Stimulated activated CD4-positive, alpha-beta T cell treated with anti-CD3 and anti-CD28 coated beads, Interleukin-1b, Interleukin-23, amount 100 ng/mL, for 48 hours (primary cell): ENCODE measurements around the gene AACS.
"Not testable (repeated sequence)": the region's sequence is repeated elsewhere in the genome, so short reads cannot be mapped to it uniquely, and the experiment has no call there.

ENCODE experiments used
- DNase-seq: peaks from one replicate; pipeline ENCODE4 v3.0.0-alpha.2; 2020

The AACS gene

DNA sequence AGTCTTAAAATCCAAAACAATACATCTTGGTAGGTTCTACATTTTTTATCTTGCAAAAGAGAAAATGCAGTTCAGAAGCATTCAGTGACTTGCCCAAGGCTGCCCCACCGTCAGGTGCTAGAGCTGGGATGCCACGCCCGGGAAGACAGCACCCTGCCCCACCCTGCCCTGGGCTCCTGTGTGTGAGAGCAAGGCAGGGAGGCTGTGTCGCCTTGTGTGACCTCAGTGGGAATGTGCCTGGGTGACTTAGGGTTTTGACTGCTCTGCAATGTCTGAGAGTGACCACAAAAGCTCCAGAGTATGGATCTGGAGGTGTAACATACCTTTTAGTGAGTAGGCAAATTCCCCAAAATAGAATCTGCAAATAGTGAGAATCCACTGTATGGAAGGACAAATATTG is 60.0 kb downstream of the AACS start:
- no peak for DNase-seq

DNA sequence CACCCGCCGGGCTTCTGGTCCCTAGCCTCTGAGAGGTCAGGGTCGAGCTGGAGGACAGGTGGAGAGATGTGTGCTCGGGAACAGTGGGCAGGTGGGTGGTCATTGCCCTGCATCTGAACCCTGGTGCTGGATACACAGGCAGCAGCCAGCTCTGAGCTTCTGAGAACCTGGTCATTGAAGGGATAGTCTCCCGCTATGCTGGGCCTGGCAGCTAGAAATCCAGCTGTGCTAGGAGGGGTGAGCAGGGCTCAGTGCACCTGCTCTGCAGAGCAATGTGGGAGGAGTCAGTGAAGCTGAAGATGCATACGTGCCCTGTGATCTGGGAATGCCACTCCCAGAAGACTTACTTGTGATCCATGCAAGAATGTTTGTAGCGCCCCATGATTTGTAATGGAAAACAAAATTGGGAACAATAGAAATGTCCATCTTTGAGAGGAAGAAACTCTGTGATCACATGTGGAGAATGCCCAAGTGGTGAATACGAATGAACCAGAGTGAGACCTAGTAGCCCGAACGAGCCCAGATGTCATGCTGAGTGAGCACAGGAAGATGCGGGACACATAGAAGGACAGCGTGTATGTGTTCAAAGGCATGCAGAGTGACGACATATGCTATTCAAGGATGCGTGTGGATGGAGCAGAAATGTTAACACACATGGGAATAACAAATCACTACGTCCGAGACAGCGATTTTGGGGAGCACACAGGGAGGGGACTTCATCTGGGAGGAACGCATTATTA is 63.4 kb downstream of the AACS start:
- no peak for DNase-seq

DNA sequence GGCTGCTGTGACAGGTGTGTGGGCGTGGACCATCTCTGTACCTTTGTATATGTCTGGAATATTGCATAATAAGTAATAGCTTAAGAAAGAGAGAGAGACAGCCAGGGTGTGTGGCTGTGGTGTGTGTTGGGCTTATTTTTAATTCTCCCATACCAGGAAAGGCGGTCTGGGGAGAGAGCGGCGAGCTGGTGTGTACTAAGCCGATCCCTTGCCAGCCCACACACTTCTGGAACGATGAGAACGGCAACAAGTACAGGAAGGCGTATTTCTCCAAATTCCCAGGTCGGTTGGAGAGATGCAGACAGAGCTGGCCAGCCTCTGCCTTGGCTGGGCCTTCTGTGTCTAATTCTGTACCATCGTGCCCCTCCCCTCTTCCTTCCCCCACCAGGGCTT is 63.9 kb downstream of the AACS start:
- no peak for DNase-seq

DNA sequence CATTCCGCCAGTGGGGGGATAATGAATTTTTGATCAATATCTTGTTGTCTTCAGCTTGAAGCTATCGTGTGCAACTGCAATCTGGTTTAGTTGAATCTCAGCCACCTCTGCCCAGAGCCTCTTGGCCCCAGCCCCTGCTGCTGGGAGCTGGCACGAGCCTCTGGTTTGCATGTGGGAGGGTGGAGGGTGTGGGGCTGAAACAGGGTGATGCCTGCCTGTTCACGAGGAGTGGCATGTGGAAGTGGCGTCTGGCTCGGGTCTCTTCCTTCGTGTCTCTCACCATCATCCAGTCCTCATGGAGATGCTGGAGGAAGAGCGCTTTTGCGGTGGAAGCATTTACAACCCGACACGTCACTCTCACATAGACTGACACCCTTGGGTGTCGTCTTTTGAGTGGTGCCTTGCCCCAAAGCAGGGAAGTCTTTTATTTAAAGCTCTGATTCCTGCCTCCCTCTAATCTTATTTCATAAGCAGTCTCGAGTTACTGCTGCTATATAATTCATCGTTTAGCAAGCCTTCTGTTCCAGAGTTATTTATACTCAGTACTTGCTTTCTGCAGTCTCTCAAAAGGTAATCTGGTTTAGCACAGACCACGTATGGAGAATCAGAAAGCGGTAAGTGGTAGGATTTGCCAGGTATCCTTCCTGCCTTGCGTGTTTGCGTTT is 64.5 kb downstream of the AACS start:
- no peak for DNase-seq

DNA sequence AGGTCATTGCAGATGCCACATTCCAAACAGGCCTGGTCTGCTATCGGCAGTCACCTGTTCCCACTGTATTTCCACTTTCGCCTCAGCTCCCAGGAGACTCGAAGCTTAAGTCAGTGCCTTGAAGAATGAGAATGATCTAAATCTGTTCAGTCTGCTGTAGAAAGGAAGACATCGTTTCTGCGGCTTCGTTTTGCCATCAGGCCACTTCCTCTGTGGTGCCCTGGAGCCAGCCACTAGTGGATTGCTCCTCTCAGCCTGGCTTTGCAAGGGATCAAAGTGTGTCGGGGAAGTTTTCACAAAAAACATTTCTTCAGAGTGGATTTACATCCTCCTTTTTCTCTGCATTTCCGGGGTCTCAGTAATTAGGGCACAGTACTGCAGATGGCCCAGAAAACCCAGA is 66.7 kb downstream of the AACS start:
- DNase-seq = no peak

DNA sequence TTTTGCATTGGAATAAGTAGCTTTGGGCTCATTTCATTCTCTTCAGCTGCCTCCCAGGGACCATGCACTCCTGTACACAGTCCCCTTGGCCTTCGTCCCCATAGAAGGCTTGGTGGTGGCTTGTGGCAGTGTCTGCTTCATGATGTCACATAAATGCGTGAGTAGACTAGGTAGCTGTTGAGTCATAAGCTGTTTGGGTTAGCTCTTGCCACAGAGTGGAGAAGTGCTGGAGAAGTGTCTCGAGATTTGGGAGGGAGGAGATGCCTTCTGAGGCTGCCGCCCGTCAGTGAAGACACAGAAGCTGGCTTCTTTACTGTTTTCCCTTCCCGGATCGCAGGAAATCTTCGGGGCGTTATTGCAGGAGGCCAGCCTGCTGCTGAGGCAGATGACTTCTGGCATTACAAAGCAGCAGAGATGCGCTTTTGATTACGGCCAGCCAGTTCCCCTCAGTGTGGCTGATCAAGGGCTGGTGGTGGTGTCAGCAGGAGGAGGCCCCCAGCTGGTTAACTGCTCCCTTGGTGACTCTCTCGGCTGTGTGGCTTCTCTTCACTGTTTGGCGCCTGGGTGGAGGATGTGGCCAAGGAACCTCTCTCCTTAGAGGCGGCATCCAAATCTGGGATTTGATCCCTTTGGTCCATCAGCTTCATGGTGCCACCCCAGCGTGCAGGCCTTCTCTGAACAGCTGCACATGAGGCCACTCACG is 67.6 kb downstream of the AACS start:
- DNase-seq = no peak

DNA sequence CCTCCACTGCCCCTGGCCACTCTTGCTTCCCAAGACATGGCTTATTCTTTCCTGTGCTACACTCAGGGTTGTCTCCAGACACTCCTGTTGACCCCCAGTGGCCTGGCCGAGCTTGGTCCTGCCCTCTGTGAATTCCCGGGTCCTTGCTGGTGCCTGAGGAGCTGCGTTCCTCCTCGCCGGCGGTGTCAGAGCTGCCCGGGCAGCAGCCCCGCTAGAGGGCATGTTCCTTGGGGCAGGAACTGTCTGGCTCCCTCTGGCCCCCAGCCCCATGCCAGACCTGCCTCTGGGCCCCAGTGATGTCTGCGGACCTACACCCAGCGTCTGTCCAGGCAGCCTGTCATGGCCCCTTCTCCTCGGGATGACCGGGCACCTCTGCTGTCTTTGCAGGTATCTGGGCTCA is 68.4 kb downstream of the AACS start:
- no peak for DNase-seq

DNA sequence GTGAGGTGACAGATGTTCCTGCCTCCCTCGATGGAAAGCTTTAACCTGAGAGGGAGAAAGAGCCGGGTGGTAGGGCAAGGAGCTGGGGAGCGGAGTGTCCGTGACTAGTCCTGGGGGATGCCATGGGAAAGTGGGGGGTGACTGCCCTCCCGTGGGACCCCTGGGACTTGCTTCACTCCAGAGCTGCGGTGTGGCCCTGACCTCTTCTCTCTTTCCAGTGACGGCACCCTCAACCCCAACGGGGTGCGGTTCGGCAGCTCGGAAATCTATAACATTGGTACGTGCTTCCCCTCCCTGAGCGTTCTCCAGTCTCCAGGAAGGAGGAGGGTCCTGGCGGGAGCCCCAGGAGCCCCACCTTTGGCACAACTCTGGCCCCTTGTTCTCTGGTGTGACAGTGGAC is 69.3 kb downstream of the AACS start:
- no peak for DNase-seq

DNA sequence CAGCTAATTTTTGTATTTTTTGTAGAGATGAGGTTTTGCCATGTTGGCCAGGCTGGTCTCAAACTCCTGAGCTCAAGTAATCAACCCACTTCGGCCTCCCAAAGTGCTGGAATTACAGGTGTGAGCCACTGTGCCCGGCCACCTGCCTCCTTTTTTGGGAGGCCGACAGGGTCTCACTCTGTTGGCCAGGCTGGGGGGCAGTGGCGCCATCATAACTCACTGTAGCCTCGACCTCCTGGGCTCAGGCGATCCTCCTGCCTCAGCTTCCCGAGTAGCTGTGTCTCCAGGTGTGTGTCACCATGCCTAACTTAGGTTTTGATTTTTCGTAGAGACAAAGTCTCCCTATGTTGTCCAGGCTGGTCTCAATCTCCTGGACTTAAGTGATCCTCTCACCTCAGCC is 70.7 kb downstream of the AACS start:
- DNase-seq = no peak

DNA sequence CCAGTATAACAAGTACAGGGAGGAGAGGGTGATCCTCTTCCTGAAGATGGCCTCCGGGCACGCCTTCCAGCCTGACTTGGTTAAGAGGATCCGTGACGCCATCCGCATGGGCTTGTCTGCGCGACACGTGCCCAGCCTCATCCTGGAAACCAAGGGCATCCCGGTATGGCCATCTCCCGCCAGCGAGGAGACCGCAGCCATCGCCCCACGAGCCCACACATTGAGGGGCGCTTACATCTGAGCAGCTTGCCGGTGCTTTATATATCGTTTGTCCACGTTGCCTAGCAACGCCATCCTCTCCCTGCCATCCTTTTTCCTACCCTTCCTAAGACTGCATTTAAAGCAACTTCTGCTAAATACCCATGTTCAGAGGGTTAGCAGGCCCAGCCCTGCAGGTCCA is 71.5 kb downstream of the AACS start:
- DNase-seq = no peak

DNA sequence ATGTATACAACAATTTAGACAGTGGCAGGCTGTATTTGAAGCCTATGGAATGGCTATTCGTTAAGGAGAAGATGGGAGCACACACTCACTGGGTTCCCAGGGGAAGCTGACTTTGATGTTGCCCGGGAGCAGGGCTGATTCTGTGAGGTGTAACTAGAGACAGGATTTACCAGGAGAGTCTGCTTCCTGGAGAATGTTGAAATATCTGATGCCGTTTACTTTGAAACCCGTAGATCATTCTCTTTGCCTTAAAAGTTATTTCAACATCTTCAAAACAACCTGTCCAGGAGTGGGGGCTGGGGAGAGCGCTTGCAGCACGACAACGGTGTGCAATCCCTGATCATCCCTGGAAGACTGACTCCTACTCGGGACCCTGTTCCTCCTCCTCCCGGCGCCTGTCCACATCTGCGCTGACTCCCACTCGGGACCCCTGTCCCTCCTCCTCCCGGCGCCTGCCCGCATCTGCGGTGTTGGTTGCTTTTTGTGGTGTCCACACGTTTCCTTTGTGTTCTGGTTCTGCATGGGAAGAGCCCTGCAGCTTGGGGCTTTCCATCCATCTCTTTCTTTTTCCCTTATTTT is 72.6 kb downstream of the AACS start:
- no peak for DNase-seq

DNA sequence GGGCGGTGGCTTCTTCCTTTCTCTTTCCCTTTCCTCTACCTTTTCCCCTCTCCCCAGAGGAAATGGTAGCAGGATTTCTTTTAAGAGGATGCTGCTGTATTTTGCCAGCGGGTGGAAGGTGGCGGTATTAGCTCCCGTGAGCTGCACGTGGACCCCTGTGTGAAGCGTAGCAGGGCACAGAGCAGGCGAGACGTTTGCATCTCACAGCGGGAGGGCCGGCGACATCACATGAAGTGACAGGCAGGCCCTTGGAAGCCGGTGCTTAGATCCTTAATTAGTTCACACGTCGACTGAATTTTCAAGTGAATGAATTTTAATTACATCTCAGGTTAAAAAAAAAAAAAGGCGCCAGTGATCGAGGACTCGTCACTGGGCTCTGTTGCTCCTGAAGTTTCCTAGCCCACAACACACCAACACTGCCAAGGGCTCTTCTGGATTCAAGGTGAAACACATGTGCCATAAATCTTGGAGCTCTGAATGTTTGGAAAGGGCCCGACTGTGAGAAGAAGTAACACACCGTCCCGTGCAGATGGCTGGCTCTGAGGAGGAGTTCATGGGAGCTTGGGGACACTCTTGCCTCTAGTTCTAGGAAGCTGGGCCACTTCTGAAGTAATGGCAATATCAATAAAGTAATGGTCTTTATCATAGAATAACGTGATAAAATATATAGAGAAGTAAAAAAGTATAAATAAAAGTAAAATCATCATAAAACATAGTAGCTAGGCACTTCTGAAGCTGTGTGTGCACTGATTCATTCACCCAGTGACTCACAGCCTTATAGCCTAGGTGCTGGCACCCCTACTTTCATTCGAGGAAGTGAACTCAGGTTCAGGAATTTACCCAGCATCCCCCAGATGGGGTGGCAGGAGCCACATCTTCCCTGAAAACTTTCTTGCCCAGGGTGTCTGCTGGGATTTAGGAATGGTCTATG is 75.3 kb downstream of the AACS start:
- DNase-seq = no peak

DNA sequence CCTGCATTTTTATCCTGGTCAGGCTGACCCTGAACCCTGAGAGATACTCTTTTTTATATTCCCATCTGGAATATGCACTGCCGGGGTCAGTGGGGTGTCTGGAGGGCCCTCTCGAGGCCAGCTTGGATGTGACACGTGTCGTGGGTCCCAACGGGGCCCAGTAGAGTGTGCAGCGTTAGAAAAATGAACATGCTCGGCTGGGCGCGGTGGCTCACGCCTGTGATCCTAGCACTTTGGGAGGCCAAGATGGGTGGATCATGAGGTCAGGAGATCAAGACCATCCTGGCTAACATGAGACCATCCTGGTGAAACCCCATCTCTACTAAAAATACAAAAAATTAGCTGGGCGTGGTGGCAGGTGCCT is 76.0 kb downstream of the AACS start:
- DNase-seq = not testable (repeated sequence)

DNA sequence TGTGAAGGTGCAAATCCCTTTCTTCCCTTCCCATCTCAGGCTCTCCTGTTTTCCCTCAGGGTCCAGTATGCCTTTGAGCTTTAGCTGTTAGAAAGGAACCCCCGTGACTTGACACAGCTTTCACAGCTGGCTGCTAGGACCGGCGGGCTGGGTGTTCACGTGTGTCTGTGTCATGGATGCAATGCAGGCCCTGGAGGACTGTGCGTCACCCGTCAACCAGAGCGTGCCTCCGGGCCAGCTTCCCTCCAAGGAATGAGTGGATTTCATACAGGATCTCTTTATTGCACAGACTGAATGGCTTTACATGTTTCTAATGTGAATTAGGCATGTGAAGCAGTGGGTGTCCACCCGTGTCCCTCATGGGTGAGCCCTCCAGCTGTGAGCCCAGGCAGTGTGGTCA is 77.4 kb downstream of the AACS start:
- DNase-seq = no peak

DNA sequence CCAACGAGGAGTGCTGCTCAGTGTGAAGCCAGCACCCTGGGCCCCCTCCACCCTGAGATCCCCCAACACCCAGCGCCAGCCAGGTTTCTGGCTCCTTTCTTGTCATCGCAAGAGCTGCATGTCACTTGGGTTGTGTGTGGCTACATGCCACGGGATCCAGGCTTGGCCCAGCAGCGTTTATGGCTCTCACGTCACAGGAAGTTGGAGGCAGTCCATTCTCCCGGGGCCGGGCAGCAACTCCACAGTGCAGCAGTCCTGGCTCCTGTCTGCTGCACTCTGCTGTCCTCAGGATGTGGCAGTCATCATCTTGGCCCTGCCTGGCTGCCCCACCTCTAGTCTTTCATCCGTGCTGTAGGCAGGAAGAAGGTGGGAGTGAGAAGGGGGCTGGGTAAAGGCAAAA is 78.3 kb downstream of the AACS start:
- no peak for DNase-seq

DNA sequence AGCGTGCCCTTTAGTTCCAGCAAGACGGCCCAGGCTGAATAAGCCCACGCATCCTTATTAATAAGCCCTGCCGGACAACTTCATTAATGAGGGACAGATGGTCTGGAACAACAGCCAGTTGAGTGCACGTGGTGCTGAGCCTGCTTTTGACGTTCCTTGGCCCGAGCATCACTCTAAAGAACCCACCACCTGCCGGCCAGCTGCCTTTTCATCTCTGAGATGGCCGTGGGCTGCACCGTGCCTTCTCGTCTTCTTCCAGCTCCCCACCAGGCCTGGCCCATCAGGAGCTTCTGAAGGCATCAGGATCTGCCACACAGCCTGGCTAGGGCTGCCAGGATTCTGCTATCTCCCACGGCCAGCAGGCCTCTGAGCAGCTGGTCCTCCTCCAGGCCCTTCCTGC is 80.0 kb downstream of the AACS start:
- no peak for DNase-seq

DNA sequence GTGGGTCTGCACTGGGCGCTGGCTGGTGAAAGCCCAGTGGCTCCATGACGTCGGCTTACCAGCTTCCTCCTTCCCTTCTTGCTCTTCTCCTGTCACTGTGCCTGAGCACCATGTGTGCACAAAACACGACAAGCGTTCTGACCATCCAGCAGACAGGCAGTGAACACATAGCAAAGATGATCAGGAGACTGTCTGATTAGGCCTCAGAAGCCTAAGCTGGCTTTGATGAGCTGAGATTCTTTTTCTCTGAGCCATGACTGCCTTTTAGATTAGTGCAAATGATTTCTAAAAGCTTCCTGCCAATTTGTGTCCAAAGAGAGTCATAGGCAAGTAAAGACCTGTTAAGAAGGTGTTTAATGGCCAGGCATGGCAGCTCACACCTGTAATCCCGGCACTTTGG is 83.1 kb downstream of the AACS start:
- no peak for DNase-seq

DNA sequence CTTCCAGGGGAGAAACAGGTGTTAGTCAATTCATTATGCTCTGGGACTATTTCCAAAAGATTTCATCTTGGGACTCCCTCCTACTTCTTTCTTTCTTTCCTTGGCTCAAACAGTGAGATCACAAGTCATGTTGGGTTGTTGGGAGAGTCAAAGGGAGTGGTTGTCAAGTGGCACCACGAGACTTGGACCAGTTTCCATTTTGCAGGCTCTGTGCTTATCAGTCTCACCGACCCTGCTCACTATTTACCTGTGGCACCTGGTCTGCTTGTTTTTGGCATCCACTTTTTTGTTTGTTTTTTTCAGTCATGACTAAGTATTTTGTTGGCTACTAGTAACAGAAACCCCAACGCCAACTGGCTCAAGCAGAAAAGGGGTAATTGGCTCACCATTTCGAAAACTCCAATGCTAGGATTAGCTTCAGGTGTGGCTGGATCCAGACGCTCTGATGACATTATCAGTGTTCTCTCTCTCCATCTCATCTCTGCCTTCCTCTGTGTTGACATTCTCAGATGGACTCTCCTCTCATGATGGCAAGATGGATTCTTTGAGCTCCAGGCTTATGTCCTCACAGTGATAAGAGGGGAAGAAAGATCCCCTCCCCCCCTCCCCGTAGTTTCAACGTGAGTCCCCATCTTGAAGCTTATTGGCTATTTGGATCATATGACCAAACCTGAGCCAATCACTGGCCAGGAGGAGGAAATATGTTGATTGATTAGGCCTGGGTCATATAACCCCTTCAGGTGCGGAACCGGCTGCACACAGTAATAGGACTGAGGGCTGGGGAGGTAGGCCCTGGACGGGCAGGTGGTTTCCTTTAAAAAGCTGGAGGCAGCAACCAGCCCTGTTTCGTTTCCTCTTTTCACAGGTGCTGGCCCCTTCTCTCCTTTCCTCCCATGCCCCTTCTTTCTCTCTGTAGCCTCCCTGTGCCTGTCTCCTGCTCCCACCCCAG is 84.2 kb downstream of the AACS start:
- no peak for DNase-seq

DNA sequence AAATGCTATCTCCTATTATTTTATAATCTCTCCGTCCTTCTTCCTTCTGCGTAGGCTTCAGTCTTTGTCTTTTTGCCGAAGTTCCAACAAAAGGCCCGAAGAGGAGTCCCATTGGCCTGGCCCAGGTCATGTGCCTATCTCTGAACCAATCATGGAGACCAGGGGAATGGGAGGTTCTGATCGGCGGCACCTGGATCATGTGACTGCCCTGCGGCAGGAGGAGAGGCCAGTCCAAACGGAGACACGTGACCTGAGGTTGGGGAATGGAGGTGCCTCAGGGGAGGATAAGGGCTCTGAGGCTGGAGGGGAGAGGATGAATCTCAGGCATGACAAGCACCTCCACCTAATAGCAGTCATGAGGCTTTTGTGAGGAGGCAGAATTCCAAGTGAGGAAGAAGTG is 86.0 kb downstream of the AACS start:
- no peak for DNase-seq

DNA sequence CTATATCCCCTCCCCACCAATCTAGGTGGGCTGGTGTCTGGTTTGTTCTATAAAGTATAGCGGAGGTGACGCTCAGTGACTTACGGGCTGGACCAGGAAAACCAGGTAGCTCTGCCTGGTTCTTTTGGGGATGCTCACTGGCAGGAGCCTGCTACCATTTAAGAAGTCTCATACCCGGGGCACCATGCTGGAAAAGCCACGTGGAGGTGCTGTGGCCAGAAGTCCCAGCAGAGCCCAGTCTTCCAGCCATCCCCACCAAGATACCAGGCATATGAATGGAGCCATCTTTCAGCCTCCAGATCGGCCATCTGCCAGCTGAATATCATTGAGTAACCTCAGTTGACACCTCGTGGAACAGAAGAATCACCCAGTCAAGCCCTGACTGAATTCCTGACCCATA is 87.2 kb downstream of the AACS start:
- no peak for DNase-seq

DNA sequence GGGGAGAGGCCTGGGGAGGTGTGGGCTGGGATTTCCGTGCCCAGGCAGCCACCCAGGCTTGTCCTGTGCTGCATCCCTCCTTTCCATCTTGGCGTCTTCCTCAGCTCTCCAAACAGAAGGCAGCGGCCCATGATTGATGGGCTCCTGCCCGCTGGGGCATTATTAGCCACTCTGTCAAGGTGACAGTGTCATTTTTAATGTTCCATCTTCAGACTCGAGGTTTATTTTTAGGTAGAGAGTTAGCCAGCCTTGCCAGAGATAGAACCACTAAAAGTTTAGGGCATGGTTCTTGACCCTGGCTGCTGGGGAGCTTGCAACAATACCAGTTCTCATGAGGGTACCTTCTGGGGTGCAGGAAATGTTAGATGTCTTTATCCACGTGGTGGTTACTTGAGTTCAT is 90.1 kb downstream of the AACS start:
- no peak for DNase-seq

DNA sequence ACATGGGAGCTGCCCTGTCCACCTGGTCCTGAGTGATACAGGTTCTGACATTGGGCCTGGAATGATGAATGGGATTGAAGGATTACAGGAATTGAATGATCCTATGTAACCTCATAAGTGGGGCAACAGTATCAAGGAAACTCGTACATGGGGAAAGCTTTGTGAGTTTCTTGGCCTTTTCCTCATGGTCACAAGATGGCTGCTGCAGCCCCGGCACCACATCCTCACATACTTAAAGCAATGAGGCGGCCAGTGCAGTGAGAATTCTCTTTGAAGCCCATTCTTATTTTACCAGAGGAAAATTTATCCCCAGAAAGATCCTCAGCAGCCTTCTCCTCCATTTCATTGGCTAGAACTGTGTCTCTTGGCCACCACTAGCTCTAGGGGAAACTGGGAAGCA is 91.9 kb downstream of the AACS start:
- DNase-seq = no peak
